Peyer's patch (tissue), 4 donors: ENCODE results near the gene CCDC187. TPM values are rescaled to one million over a fixed set of nuclear protein-coding genes. Genes with fewer than 3 reads are reported as not detected.
"Not testable (repeated sequence)": the region's sequence is repeated elsewhere in the genome, so short reads cannot be mapped to it uniquely, and the experiment has no call there.

ENCODE experiments used
- DNase-seq, 3 donors: peaks; one replicate each; pipeline ENCODE4 v3.0.0-alpha.2; 2017 to 2019
- H3K27ac ChIP-seq, 4 donors: fragments of 200-600 bp; sonication (generic); one replicate each; pipeline ENCODE4 v1.5.1; 2016 to 2019
- H3K27me3 ChIP-seq, 2 donors: fragments of 200-600 bp; sonication (generic); one replicate each; pipeline ENCODE4 v1.5.1; 2019
- H3K36me3 ChIP-seq, 3 donors: fragments of 200-600 bp; sonication (generic); one replicate each; pipeline ENCODE4 v1.5.1; 2016 to 2019
- H3K4me1 ChIP-seq, 4 donors: fragments of 200-600 bp; sonication (generic); one replicate each; pipeline ENCODE4 v1.5.1; 2016 to 2019
- H3K4me3 ChIP-seq, 4 donors: fragments of 200-600 bp; sonication (generic); 1 replicate in 3 of 4; 2 replicates in 1 of 4; pipeline ENCODE4 v1.5.1; 2016 to 2019; ENCODE audit warnings: mild to moderate bottlenecking in 1 of 4
- H3K9me3 ChIP-seq, 4 donors: fragments of 200-600 bp; sonication (generic); one replicate each; pipeline ENCODE4 v1.5.1; 2016 to 2019; ENCODE audit warnings: mild to moderate bottlenecking in 1 of 4
- POLR2A ChIP-seq, 2 donors: fragments of 450-650 bp; IDR thresholded peaks; one replicate each; pipeline ENCODE4 v1.5.1; 2017; ENCODE audit warnings: antibody characterized with exemption in 2 of 2, mild to moderate bottlenecking in 2 of 2, moderate library complexity in 2 of 2
- total RNA-seq, 4 donors: library from RNA; depleted of rRNA; stranded (reverse); fragments of >200 nt; gene quantifications; one replicate each; pipeline ENCODE4 v1.1.0, GENCODE V29; 2016
- TF ChIP-seq, protein P1 (sequence below), 6 experiments: fragments of 450-650 bp in 4 of 6; fragments of 200-600 bp in 2 of 6; sonication (generic) in 1 of 6; IDR thresholded peaks; one replicate each; pipeline ENCODE4 v1.5.1; 2017 to 2019; ENCODE audit warnings: antibody characterized with exemption in 6 of 6, mild to moderate bottlenecking in 3 of 6, moderate library complexity in 1 of 6

CCDC187 gene
- 1 to 10 TPM in 1 of 4 donors, under 1 TPM in 2, not detected in 1; 0.35 to 1.0 (median 0.67) TPM for total RNA-seq

DNA sequence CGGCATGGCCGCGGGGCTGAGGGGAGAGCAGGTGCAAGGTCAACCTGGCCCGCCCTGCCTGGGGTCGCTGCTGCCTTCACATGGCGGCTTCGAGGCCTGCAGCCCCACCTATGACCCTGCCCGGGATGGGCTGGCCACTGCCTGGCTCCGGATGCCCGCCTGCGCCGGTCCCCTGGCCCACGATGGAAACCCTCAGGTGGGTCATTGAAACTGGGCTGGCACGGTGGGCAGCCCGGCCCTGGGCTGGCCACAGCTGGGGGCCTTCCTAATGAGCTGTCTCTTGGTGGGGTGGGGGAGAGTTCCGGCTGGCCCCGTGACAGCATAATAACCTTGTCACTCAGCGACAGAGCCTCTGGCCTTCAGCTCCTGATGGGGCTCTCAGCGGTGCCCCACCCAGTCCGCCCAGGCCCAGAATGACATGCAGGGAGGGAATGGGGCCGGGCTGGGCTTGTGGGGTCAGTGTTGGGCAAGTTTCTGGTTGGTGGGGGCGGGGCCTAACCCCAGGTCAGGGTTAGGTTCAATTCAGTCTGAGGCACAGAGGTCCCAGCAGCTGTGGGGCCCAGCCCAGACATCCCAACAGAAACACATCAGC is at the start of gene CCDC187:
Gene CCDC187 (minus strand): TSS at position 270 of the 592 bp plus-strand sequence. CDS start 264 bp downstream, at position 6.
- Histone ChIP-seq H3K27ac (no peak within 1 kb of the TSS), H3K4me3 (no peak within 1 kb of the TSS), H3K27me3 (no peaks in the 10 kb centered on the region), H3K4me1 (peaks cover 0 to 7% (median 0%) of the 10 kb centered on the region in 4 donors), H3K9me3 (no peaks in the 10 kb centered on the region), H3K36me3 (no peaks in the 10 kb centered on the region)
- TF ChIP-seq POLR2A (IDR thresholded peaks at IDR 0.05): no peak
- TF ChIP-seq, protein P1, sequence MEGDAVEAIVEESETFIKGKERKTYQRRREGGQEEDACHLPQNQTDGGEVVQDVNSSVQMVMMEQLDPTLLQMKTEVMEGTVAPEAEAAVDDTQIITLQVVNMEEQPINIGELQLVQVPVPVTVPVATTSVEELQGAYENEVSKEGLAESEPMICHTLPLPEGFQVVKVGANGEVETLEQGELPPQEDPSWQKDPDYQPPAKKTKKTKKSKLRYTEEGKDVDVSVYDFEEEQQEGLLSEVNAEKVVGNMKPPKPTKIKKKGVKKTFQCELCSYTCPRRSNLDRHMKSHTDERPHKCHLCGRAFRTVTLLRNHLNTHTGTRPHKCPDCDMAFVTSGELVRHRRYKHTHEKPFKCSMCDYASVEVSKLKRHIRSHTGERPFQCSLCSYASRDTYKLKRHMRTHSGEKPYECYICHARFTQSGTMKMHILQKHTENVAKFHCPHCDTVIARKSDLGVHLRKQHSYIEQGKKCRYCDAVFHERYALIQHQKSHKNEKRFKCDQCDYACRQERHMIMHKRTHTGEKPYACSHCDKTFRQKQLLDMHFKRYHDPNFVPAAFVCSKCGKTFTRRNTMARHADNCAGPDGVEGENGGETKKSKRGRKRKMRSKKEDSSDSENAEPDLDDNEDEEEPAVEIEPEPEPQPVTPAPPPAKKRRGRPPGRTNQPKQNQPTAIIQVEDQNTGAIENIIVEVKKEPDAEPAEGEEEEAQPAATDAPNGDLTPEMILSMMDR (IDR thresholded peaks at IDR 0.05): no peak
- no peak for DNase-seq

DNA sequence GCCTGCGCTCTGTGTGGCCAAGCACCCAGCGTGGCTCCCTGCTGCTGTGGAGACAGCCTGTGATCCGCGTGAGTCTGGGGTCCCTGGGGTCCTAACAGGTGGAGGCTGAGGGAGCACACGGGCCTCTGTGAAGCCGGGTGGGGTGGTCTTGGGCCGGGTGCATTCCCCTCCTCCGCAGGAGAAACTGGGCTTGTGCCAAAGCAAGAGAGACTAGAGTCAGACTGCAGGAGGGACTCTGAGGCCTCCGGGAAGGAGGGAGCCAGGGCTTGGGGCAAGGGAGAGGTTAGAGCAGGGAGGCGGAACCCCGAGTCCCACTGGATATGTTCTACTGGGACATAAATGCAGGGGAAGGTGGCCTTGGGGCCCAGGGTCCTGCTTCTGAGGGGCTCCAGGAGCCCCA is 49.2 kb upstream of the CCDC187 start:
- Histone ChIP-seq H3K36me3 (no peaks in the 10 kb centered on the region), H3K27ac (no peak overlapping the region)

DNA sequence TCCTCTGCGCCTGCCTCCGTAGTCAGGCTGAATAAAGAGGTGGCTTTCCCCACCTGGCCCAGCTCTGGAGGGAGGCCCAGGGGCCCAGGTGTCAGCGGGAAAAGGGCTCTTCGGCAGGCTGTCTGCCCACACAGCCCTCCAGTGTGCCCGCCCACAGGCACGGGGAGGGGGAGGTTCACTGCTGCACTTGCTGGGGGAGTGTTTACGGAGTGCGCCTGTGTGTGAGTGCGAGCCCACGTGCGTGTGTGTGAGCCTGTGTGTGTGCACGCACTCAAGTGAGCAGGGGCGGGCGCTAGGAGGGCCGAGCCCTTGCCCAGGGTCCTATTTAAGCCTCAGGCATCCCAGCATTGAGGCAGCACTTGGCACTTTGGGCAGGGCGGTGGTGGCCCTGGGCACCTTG is 48.8 kb upstream of the CCDC187 start:
- no peak for DNase-seq

More for the DNA sequence above, 49.2 kb upstream of the CCDC187 start:
- Histone ChIP-seq H3K27me3 (no peaks in the 10 kb centered on the region), H3K4me3 (no peak overlapping the region), H3K4me1 (no peaks in the 10 kb centered on the region), H3K9me3 (no peaks in the 10 kb centered on the region)
- no peak for TF ChIP-seq POLR2A (IDR thresholded peaks at IDR 0.05)
- TF ChIP-seq, protein P1 (IDR thresholded peaks at IDR 0.05): no peak
- no peak for DNase-seq

DNA sequence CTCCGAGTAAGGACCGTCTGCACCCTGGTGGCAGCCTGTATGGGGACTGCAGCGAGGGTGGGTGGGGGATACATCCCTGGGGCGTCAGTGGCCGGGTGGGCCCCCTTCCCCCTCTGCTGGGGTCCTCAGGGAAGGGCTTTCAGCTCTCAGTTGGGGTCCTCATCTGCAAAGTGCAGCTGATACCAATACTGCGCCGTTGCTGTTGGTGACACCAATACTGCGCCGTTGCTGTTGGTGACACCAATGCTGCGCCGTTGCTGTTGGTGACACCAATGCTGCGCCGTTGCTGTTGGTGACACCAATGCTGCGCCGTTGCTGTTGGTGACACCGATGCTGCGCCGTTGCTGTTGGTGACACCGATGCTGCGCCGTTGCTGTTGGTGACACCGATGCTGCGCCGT is 48.0 kb upstream of the CCDC187 start:
- H3K36me3 ChIP-seq, H3K27ac ChIP-seq, H3K4me1 ChIP-seq, H3K27me3 ChIP-seq, H3K4me3 ChIP-seq, H3K9me3 ChIP-seq, DNase-seq: not testable (repeated sequence)

More for the DNA sequence above, 48.8 kb upstream of the CCDC187 start:
- no peak for TF ChIP-seq POLR2A (IDR thresholded peaks at IDR 0.05)
- TF ChIP-seq, protein P1 (IDR thresholded peaks at IDR 0.05): no peak
- no peaks in the 10 kb centered on the region for H3K4me1 ChIP-seq
- H3K4me3 ChIP-seq: no peak overlapping the region
- H3K27ac ChIP-seq: no peak overlapping the region
- H3K36me3 ChIP-seq: no peaks in the 10 kb centered on the region
- H3K9me3 ChIP-seq: no peaks in the 10 kb centered on the region
- H3K27me3 ChIP-seq: no peaks in the 10 kb centered on the region

DNA sequence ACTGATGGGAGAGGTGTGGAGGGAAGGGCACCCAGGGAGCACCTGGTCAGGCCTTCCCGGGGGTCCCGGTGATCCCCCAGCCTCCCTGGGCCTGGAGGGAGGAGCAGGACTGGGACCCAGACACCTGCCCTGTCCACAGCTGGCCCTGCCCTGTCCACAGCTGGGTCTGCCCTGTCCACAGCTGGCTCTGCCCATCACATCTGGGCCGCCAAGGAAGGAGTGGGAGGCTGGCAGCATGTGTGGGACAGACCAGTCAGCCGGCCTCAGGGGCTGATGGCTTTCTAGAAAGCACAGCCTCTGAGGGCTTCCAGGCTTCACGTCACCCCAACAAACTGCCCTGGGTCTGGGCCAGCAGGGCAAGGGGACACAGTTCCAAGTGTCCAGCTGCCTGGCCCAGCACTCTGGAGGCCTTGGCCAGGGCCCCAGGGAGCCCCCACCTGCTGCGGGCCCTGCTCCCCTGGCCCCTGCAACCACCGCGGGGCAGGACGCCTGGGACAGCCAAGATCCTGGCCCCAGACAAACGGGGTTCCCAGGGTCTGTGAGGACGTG is 47.4 kb upstream of the CCDC187 start:
- no peaks in the 10 kb centered on the region for H3K36me3 ChIP-seq
- DNase-seq: no peak
- no peaks in the 10 kb centered on the region for H3K27me3 ChIP-seq
- peaks cover 0 to under 1% (median 0%) of the 10 kb centered on the region in 4 donors for H3K4me1 ChIP-seq
- H3K9me3 ChIP-seq: no peaks in the 10 kb centered on the region
- no peak overlapping the region for H3K27ac ChIP-seq
- no peak overlapping the region for H3K4me3 ChIP-seq
- no peak for TF ChIP-seq POLR2A (IDR thresholded peaks at IDR 0.05)
- TF ChIP-seq, protein P1 (IDR thresholded peaks at IDR 0.05): no peak

DNA sequence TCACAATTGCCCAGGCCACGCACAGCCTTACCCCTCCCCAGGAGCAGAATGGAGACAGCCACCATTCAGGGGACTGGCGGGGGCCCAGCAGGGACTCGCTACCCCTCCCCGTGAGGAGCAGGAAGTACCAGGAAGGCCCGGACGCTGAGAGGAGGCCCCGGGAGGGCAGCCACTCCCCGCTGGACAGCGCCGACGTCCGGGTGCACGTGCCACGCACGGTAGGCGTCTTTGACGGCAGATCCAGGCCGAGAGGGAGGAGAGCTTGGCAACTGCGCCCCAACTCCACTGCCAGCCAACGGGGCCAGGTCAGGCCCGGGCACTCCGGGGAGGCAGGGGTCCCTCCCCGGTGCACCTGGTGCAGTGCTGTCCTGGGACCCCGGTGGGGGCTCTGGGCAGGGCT is 45.7 kb upstream of the CCDC187 start:
- H3K4me3 ChIP-seq: no peak overlapping the region
- no peak for TF ChIP-seq POLR2A (IDR thresholded peaks at IDR 0.05)
- TF ChIP-seq, protein P1 (IDR thresholded peaks at IDR 0.05): no peak
- H3K27me3 ChIP-seq: no peaks in the 10 kb centered on the region
- H3K27ac ChIP-seq: no peak overlapping the region
- H3K9me3 ChIP-seq: no peaks in the 10 kb centered on the region
- peaks cover 0 to 5% (median 0%) of the 10 kb centered on the region in 4 donors for H3K4me1 ChIP-seq
- no peaks in the 10 kb centered on the region for H3K36me3 ChIP-seq
- no peak for DNase-seq
